H9 (cell line): ENCODE results near the gene DOK5. TPM values are rescaled to one million over a fixed set of nuclear protein-coding genes. Genes with fewer than 3 reads are reported as not detected.
A peak's percentile ranks its signal among the peaks of the same experiment; 100 is the strongest.

Experiments
- DNase-seq: peaks from one replicate; pipeline ENCODE4 v3.0.0-alpha.2; 2017
- H2AFZ ChIP-seq: one replicate; pipeline ENCODE4 v1.6.1; 2013; ENCODE audit warnings: mild to moderate bottlenecking, low read length, control low read depth, moderate library complexity
- H2AK5ac ChIP-seq: 2 replicates; pipeline ENCODE4 v1.6.1; 2013; ENCODE audit warnings: low read length, control low read depth, mixed read lengths; ENCODE audit not compliant: insufficient read length
- H2BK120ac ChIP-seq: one replicate; pipeline ENCODE4 v1.6.1; 2013; ENCODE audit warnings: low read depth, mild to moderate bottlenecking, low read length, control low read depth, inconsistent platforms; ENCODE audit not compliant: poor library complexity, severe bottlenecking
- H2BK12ac ChIP-seq: 2 replicates; pipeline ENCODE4 v1.6.1; 2013; ENCODE audit warnings: low read length, control low read depth, mixed read lengths, low read depth; ENCODE audit not compliant: insufficient read length
- H2BK15ac ChIP-seq: 2 replicates; pipeline ENCODE4 v1.6.1; 2013; ENCODE audit warnings: low read depth, low read length, control low read depth
- H2BK20ac ChIP-seq: one replicate; pipeline ENCODE4 v1.6.1; 2013; ENCODE audit warnings: low read depth, mild to moderate bottlenecking, low read length, control low read depth, inconsistent platforms; ENCODE audit not compliant: poor library complexity, severe bottlenecking
- H2BK5ac ChIP-seq: 2 replicates; pipeline ENCODE4 v1.6.1; 2013; ENCODE audit warnings: low read length, control low read depth, mixed read lengths; ENCODE audit not compliant: insufficient read length
- H3K14ac ChIP-seq: 2 replicates; pipeline ENCODE4 v1.6.1; 2013; ENCODE audit warnings: low read length, control low read depth; ENCODE audit not compliant: insufficient read depth
- H3K18ac ChIP-seq: 2 replicates; pipeline ENCODE4 v1.6.1; 2013; ENCODE audit warnings: low read depth, mild to moderate bottlenecking, mixed read lengths, low read length, control low read depth; ENCODE audit not compliant: insufficient read length
- H3K23ac ChIP-seq: 2 replicates; pipeline ENCODE4 v1.6.1; 2013; ENCODE audit warnings: low read length, control low read depth, mixed read lengths, low read depth; ENCODE audit not compliant: insufficient read length
- H3K23me2 ChIP-seq: 2 replicates; pipeline ENCODE4 v1.6.1; 2013; ENCODE audit warnings: low read depth, mild to moderate bottlenecking, mixed read lengths, low read length, control low read depth; ENCODE audit not compliant: insufficient read length, poor library complexity, severe bottlenecking
- H3K27ac ChIP-seq: 2 replicates; pipeline ENCODE4 v1.5.1; 2013; ENCODE audit warnings: low read length, control low read depth, mixed read lengths, low read depth; ENCODE audit not compliant: insufficient read length
- H3K27me3 ChIP-seq: 2 replicates; pipeline ENCODE4 v1.6.1; 2013; ENCODE audit warnings: low read length, control low read depth, inconsistent platforms; ENCODE audit not compliant: insufficient read depth
- H3K4ac ChIP-seq: 2 replicates; pipeline ENCODE4 v1.6.1; 2013; ENCODE audit warnings: low read depth, mild to moderate bottlenecking, control low read depth, inconsistent platforms, low read length, moderate library complexity
- H3K4me1 ChIP-seq: 2 replicates; pipeline ENCODE4 v1.6.1; 2013; ENCODE audit warnings: low read length, control low read depth, inconsistent platforms; ENCODE audit not compliant: insufficient read depth
- H3K4me2 ChIP-seq: 2 replicates; pipeline ENCODE4 v1.6.1; 2013; ENCODE audit warnings: low read length, control low read depth, mixed read lengths; ENCODE audit not compliant: insufficient read length, insufficient read depth
- H3K56ac ChIP-seq: 2 replicates; pipeline ENCODE4 v1.6.1; 2013; ENCODE audit warnings: low read depth, mild to moderate bottlenecking, mixed read lengths, low read length, control low read depth; ENCODE audit not compliant: insufficient read length
- H3K79me1 ChIP-seq: 2 replicates; pipeline ENCODE4 v1.6.1; 2013; ENCODE audit warnings: low read depth, mild to moderate bottlenecking, moderate library complexity, low read length, control low read depth, inconsistent platforms; ENCODE audit not compliant: insufficient read depth, poor library complexity, severe bottlenecking
- H3K79me2 ChIP-seq: 2 replicates; pipeline ENCODE4 v1.6.1; 2013; ENCODE audit warnings: low read length, control low read depth, inconsistent platforms; ENCODE audit not compliant: insufficient read depth
- H3K9ac ChIP-seq: 2 replicates; pipeline ENCODE4 v1.6.1; 2013; ENCODE audit warnings: low read length, control low read depth, mixed read lengths; ENCODE audit not compliant: insufficient read length; ENCODE audit errors: extremely low read depth
- H3K9me3 ChIP-seq: one replicate; pipeline ENCODE4 v1.6.1; 2013; ENCODE audit warnings: low read depth, low read length, inconsistent platforms; ENCODE audit not compliant: control insufficient read depth
- H3T11ph ChIP-seq: one replicate; pipeline ENCODE4 v1.6.1; 2013; ENCODE audit warnings: mild to moderate bottlenecking, low read length, control low read depth, inconsistent platforms
- H4K20me1 ChIP-seq: one replicate; pipeline ENCODE4 v1.6.1; 2013; ENCODE audit not compliant: control insufficient read depth, insufficient read length, insufficient read depth
- H4K5ac ChIP-seq: 2 replicates; pipeline ENCODE4 v1.6.1; 2013; ENCODE audit warnings: low read depth, mild to moderate bottlenecking, mixed read lengths, low read length, control low read depth; ENCODE audit not compliant: insufficient read length
- H4K8ac ChIP-seq: replicated peaks from 2 replicates; pipeline ENCODE4 v1.6.1; 2013; ENCODE audit warnings: low read length, control low read depth, mixed read lengths, low read depth; ENCODE audit not compliant: insufficient read length
- H4K91ac ChIP-seq: 2 replicates; pipeline ENCODE4 v1.6.1; 2013; ENCODE audit warnings: low read depth, mild to moderate bottlenecking, moderate library complexity, mixed read lengths, low read length, control low read depth; ENCODE audit not compliant: insufficient read length
- H3K27ac Mint-ChIP-seq, 3 experiments: 2 replicates in 2 of 3; 3 replicates in 1 of 3; pipeline ENCODE4 v1.8.0; 2020 to 2021; ENCODE audit warnings: mixed read lengths in 3 of 3, mild to moderate bottlenecking in 1 of 3, moderate library complexity in 1 of 3
- H3K27me3 Mint-ChIP-seq: 2 replicates; pipeline ENCODE4 v1.8.0; 2021; ENCODE audit warnings: low read depth, mild to moderate bottlenecking, moderate library complexity, mixed read lengths
- H3K36me3 Mint-ChIP-seq, 3 experiments: 2 replicates in 2 of 3; 3 replicates in 1 of 3; pipeline ENCODE4 v1.8.0; 2020 to 2021; ENCODE audit warnings: low read depth in 3 of 3, mixed read lengths in 3 of 3; ENCODE audit not compliant: insufficient read depth in 1 of 3
- H3K4me1 Mint-ChIP-seq, 2 experiments: 2 replicates each; pipeline ENCODE4 v1.8.0; 2020; ENCODE audit warnings: mixed read lengths in 2 of 2
- H3K4me3 Mint-ChIP-seq, 2 experiments: 2 replicates in 1 of 2; 3 replicates in 1 of 2; pipeline ENCODE4 v1.8.0; 2020 to 2021; ENCODE audit warnings: mild to moderate bottlenecking in 2 of 2, mixed read lengths in 2 of 2, moderate library complexity in 1 of 2
- H3K9me3 Mint-ChIP-seq, 2 experiments: 2 replicates in 1 of 2; 3 replicates in 1 of 2; pipeline ENCODE4 v1.8.0; 2020; ENCODE audit warnings: mild to moderate bottlenecking in 2 of 2, mixed read lengths in 2 of 2, moderate library complexity in 1 of 2
- WGBS: extraction: QIAGEN DNeasy Blood & Tissue Kit; methylation state at CpG from one replicate; pipeline ENCODE4 v1.1.7; 2013; ENCODE audit warnings: missing lambda C conversion rate, low lambda C conversion rate, mixed read lengths; ENCODE audit not compliant: insufficient read length; ENCODE audit errors: extremely low coverage; 5-methylcytosine and 5-hydroxymethylcytosine counted together
- total RNA-seq: library from RNA; stranded (reverse); gene quantifications from 2 replicates; pipeline ENCODE4 v1.2.1, GENCODE V29; 2021
- TF ChIP-seq, protein P1 (sequence below): fragments of 200-600 bp; sonication (generic); conservative IDR thresholded peaks from 3 replicates; pipeline ENCODE4 v1.8.0; 2021; ENCODE audit warnings: antibody characterized with exemption, mild to moderate bottlenecking

The DOK5 gene
- total RNA-seq, 1 experiment from 2014 or later, result 4.5 TPM

GRCh38 chr20:54481442-54481841, 6.0 kb downstream of the DOK5 start:
- Histone ChIP-seq H2AK5ac (no peak overlapping the region), H3K23me2 (peaks cover 1% of the 10 kb centered on the region), H3K4me1 (peaks cover 7% of the 10 kb centered on the region; the same call in 1 of the 2 replicates), H2BK12ac (no peak overlapping the region), H4K8ac (no peak overlapping the region), H3K79me2 (no peaks in the 10 kb centered on the region; the same call in 1 of the 2 replicates), H3K23ac (no peak overlapping the region), H3K27me3 (peaks cover 3% of the 10 kb centered on the region; the same call in 1 of the 2 replicates), H3K27ac (no peak overlapping the region), H3K14ac (no peak overlapping the region), H4K91ac (no peak overlapping the region), H3K56ac (no peak overlapping the region), H3K18ac (no peak overlapping the region), H3T11ph (no peak overlapping the region), H3K4ac (no peak overlapping the region), H3K9me3 (no peaks in the 10 kb centered on the region), H3K79me1 (peaks cover 3% of the 10 kb centered on the region), H2BK20ac (no peak overlapping the region), H2BK120ac (no peak overlapping the region), H4K20me1 (no peaks in the 10 kb centered on the region), H4K5ac (no peak overlapping the region), H3K4me2 (no peak overlapping the region), H2BK5ac (no peak overlapping the region), H2AFZ (no peak overlapping the region), H2BK15ac (no peak overlapping the region), H3K9ac (no peak overlapping the region)
- Mint-ChIP-seq H3K36me3 (no peaks in the 10 kb centered on the region; a peak in 2 of 7 replicates), H3K4me1 (peaks cover 24 to 25% of the 10 kb centered on the region in 2 experiments), H3K27ac (peak overlapping the region in 1 of 3 experiments; percentile 49; a peak in 1 of 7 replicates), H3K4me3 (no peak overlapping the region), H3K27me3 (peaks cover 20% of the 10 kb centered on the region), H3K9me3 (no peaks in the 10 kb centered on the region; a peak in 1 of 5 replicates)
- TF ChIP-seq, protein P1, sequence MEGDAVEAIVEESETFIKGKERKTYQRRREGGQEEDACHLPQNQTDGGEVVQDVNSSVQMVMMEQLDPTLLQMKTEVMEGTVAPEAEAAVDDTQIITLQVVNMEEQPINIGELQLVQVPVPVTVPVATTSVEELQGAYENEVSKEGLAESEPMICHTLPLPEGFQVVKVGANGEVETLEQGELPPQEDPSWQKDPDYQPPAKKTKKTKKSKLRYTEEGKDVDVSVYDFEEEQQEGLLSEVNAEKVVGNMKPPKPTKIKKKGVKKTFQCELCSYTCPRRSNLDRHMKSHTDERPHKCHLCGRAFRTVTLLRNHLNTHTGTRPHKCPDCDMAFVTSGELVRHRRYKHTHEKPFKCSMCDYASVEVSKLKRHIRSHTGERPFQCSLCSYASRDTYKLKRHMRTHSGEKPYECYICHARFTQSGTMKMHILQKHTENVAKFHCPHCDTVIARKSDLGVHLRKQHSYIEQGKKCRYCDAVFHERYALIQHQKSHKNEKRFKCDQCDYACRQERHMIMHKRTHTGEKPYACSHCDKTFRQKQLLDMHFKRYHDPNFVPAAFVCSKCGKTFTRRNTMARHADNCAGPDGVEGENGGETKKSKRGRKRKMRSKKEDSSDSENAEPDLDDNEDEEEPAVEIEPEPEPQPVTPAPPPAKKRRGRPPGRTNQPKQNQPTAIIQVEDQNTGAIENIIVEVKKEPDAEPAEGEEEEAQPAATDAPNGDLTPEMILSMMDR, result no peak
- WGBS, result no CpG with 5 or more reads among the region's 4 CpGs
- DNase-seq, result no peak
